BLaER1 treated with 17β-estradiol and CSF1 and Interleukin-3, amounts not matched to agents 10 nM and 100 nM (cell line): ENCODE results near the gene GJB3.

Experiments
- H3K27ac ChIP-seq, 11 experiments: shearing (Covaris generic); formaldehyde crosslinking; 2 replicates each; pipeline ENCODE4 v1.8.1; 2022
- H3K27me3 ChIP-seq, 11 experiments: shearing (Covaris generic); formaldehyde crosslinking; 2 replicates each; pipeline ENCODE4 v1.8.1; 2022
- H3K36me3 ChIP-seq, 11 experiments: shearing (Covaris generic); formaldehyde crosslinking; 2 replicates each; pipeline ENCODE4 v1.8.1; 2022
- H3K4me1 ChIP-seq, 10 experiments: shearing (Covaris generic); formaldehyde crosslinking; 2 replicates each; pipeline ENCODE4 v1.8.1; 2022
- H3K4me2 ChIP-seq, 11 experiments: shearing (Covaris generic); formaldehyde crosslinking; 2 replicates each; pipeline ENCODE4 v1.8.1; 2022
- H3K4me3 ChIP-seq, 10 experiments: shearing (Covaris generic); formaldehyde crosslinking; 2 replicates each; pipeline ENCODE4 v1.8.1; 2022
- H3K9ac ChIP-seq, 11 experiments: shearing (Covaris generic); formaldehyde crosslinking; 2 replicates each; pipeline ENCODE4 v1.8.1; 2022
- H3K9me3 ChIP-seq, 11 experiments: shearing (Covaris generic); formaldehyde crosslinking; replicated peaks in 1 of 11; 2 replicates each; pipeline ENCODE4 v1.8.1; 2022
- H4K20me1 ChIP-seq, 11 experiments: shearing (Covaris generic); formaldehyde crosslinking; 2 replicates each; pipeline ENCODE4 v1.8.1; 2022
- Cebpa-rat ChIP-seq, 11 experiments: shearing (Covaris generic); IDR thresholded peaks; 2 replicates each; pipeline ENCODE4 v1.8.1; 2022

Gene GJB3

DNA sequence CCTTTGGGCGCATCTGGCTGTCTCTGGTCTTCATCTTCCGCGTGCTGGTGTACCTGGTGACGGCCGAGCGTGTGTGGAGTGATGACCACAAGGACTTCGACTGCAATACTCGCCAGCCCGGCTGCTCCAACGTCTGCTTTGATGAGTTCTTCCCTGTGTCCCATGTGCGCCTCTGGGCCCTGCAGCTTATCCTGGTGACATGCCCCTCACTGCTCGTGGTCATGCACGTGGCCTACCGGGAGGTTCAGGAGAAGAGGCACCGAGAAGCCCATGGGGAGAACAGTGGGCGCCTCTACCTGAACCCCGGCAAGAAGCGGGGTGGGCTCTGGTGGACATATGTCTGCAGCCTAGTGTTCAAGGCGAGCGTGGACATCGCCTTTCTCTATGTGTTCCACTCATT lies 23.6 kb upstream of the GJB3 start:
- peaks cover 0 to 4% (median 0%) of the 10 kb centered on the region in 10 experiments; a peak in 1 of 20 replicates for H3K4me1 ChIP-seq
- no peak overlapping the region for H3K27ac ChIP-seq
- H3K4me3 ChIP-seq = no peak overlapping the region
- no peaks in the 10 kb centered on the region for H3K27me3 ChIP-seq
- no peak overlapping the region for H3K9ac ChIP-seq
- no peak overlapping the region for H3K4me2 ChIP-seq
- no peaks in the 10 kb centered on the region for H4K20me1 ChIP-seq
- no peaks in the 10 kb centered on the region for H3K36me3 ChIP-seq
- TF ChIP-seq Cebpa-rat (IDR thresholded peaks at IDR 0.05) = no peak
- H3K9me3 ChIP-seq = no peaks in the 10 kb centered on the region

DNA sequence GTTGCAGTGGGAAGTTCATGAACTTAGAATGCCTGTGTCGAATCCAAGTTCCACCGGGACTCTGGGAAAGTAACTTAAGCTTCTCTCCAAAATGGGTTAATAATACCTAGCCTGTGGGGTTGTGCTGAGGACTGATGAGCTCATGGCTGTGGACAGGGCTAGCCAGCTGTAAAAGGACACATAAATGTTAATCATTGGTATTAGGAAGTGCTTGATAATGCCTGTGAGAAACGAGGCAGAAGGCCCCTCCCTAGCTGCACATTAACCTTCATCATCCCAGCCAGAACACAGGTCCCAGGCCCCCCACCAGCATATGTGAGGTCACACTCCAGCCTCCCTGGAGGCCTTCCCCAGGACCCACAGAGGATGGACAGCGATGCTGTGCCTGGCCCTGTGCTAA lies 22.3 kb upstream of the GJB3 start:
- Histone ChIP-seq H3K27me3 (no peaks in the 10 kb centered on the region), H3K9ac (no peak overlapping the region), H3K4me1 (peaks cover 0 to 4% (median 0%) of the 10 kb centered on the region in 10 experiments; a peak in 1 of 20 replicates), H3K27ac (no peak overlapping the region), H3K4me3 (no peak overlapping the region), H3K36me3 (no peaks in the 10 kb centered on the region), H3K4me2 (no peak overlapping the region), H4K20me1 (no peaks in the 10 kb centered on the region), H3K9me3 (no peaks in the 10 kb centered on the region)
- no peak for TF ChIP-seq Cebpa-rat (IDR thresholded peaks at IDR 0.05)

GRCh38 chr1:34759503-34760357 lies 21.3 kb upstream of the GJB3 start, which contains the start of gene GJB4:
Gene GJB4, plus strand, starts transcription at chr1:34759740. Its CDS starts 1,515 bp downstream, at chr1:34761255.
- Histone ChIP-seq H3K4me3 (no peak within 1 kb of the TSS), H3K27ac (no peak within 1 kb of the TSS), H3K27me3 (no peaks in the 10 kb centered on the region), H3K9me3 (no peaks in the 10 kb centered on the region), H3K4me1 (peaks cover 0 to 4% (median 0%) of the 10 kb centered on the region in 10 experiments; a peak in 1 of 20 replicates), H3K36me3 (no peaks in the 10 kb centered on the region), H4K20me1 (no peaks in the 10 kb centered on the region), H3K9ac (no peak within 1 kb of the TSS), H3K4me2 (no peak within 1 kb of the TSS)
- TF ChIP-seq Cebpa-rat (IDR thresholded peaks at IDR 0.05) = no peak

- H3K27me3 ChIP-seq = no peaks in the 10 kb centered on the region
- no peaks in the 10 kb centered on the region for H3K36me3 ChIP-seq
- no peaks in the 10 kb centered on the region for H3K9me3 ChIP-seq
- H3K9ac ChIP-seq = no peak overlapping the region
- H3K4me1 ChIP-seq = no peaks in the 10 kb centered on the region
- no peak overlapping the region for H3K4me3 ChIP-seq
- TF ChIP-seq Cebpa-rat (IDR thresholded peaks at IDR 0.05) = no peak
- no peaks in the 10 kb centered on the region for H4K20me1 ChIP-seq
- no peak overlapping the region for H3K27ac ChIP-seq
- no peak overlapping the region for H3K4me2 ChIP-seq
Observed at GRCh38 chr1:34761176-34761761, 19.7 kb upstream of the GJB3 start.

DNA sequence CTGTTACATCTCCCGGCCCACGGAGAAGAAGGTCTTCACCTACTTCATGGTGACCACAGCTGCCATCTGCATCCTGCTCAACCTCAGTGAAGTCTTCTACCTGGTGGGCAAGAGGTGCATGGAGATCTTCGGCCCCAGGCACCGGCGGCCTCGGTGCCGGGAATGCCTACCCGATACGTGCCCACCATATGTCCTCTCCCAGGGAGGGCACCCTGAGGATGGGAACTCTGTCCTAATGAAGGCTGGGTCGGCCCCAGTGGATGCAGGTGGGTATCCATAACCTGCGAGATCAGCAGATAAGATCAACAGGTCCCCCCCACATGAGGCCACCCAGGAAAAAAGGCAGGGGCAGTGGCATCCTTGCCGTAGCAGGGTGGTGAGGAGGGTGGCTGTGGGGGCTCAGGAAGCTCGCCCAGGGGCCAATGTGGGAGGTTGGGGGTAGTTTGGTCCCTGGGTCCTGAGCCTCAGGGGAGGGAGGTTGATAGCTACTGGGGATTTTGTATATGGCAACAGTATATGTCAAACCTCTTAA lies 19.2 kb upstream of the GJB3 start:
- H3K9me3 ChIP-seq = no peaks in the 10 kb centered on the region
- H3K4me3 ChIP-seq = no peak overlapping the region
- no peak overlapping the region for H3K4me2 ChIP-seq
- H3K4me1 ChIP-seq = no peaks in the 10 kb centered on the region
- no peak for TF ChIP-seq Cebpa-rat (IDR thresholded peaks at IDR 0.05)
- no peaks in the 10 kb centered on the region for H3K27me3 ChIP-seq
- no peak overlapping the region for H3K27ac ChIP-seq
- no peaks in the 10 kb centered on the region for H3K36me3 ChIP-seq
- no peak overlapping the region for H3K9ac ChIP-seq
- H4K20me1 ChIP-seq = no peaks in the 10 kb centered on the region

DNA sequence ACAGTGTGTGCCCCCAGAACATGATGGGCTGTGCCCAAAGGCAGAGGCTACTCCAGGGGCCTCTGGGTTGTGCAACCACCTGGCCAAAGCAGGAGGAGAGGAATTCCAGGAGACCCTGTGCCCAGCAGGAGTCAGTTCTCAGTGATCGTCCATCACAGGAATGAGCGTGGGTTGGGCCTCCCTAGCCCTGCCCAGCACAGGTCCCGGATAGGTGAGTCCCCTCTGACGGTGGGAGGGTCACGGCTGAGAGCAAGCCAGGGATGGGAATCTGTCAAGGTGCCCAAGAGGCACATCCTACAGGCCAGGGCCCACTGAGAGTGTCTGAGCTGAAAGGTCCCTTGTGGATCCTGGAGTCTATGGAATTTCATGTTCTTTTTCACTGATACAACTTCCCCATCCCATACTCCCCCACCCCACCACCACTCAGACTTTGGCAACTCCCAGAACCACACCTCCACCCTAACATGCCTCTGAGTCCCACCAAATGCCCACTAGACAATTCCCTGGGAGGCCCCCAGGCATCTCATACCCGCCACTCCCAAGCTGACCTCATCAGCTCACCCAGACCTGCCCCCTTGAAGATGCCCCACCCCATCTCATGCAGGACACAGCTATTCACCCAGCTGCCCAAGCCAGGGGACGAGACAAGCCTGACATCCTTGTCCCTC lies 18.4 kb upstream of the GJB3 start:
- no peaks in the 10 kb centered on the region for H4K20me1 ChIP-seq
- no peaks in the 10 kb centered on the region for H3K36me3 ChIP-seq
- no peak overlapping the region for H3K27ac ChIP-seq
- H3K4me3 ChIP-seq = no peak overlapping the region
- TF ChIP-seq Cebpa-rat (IDR thresholded peaks at IDR 0.05) = no peak
- H3K4me1 ChIP-seq = no peaks in the 10 kb centered on the region
- H3K9ac ChIP-seq = no peak overlapping the region
- no peaks in the 10 kb centered on the region for H3K27me3 ChIP-seq
- H3K9me3 ChIP-seq = no peaks in the 10 kb centered on the region
- H3K4me2 ChIP-seq = no peak overlapping the region

DNA sequence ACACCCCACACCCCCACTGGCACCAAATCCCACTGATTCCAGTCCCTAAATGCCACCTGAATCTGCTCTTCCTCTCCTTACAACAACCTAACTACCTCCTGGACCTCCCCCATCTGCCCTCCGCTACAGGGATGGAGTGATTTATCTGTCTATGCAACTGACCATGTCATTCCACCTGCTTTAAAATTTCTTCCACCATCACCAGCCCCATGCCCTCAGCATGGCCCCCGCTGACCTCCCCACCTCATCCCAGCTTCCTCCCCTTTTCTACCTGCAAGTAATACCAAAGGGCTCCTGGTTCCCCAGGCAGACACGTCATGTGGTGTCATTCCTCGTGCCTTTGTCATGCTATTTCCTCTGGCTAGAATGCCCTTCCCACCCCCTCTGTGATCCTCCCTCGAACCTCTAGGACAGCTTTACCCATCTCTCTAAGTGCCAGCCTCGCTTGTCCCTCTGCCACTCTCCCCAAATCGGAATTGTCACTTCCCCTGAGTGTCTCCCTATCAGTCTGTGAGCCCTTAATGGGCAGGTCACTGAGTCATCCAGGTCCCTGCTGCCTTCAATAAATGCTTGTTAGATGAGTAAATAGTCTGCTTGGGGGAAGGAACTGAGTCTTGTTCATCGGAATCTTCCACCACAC lies 17.8 kb upstream of the GJB3 start:
- no peak overlapping the region for H3K4me2 ChIP-seq
- no peaks in the 10 kb centered on the region for H3K36me3 ChIP-seq
- TF ChIP-seq Cebpa-rat (IDR thresholded peaks at IDR 0.05) = no peak
- H3K4me3 ChIP-seq = no peak overlapping the region
- H3K9me3 ChIP-seq = no peaks in the 10 kb centered on the region
- no peaks in the 10 kb centered on the region for H3K4me1 ChIP-seq
- H3K27me3 ChIP-seq = no peaks in the 10 kb centered on the region
- no peak overlapping the region for H3K27ac ChIP-seq
- no peaks in the 10 kb centered on the region for H4K20me1 ChIP-seq
- no peak overlapping the region for H3K9ac ChIP-seq

- no peak for TF ChIP-seq Cebpa-rat (IDR thresholded peaks at IDR 0.05)
- H3K27me3 ChIP-seq = no peaks in the 10 kb centered on the region
- H3K9me3 ChIP-seq = no peaks in the 10 kb centered on the region
- no peaks in the 10 kb centered on the region for H4K20me1 ChIP-seq
- no peak overlapping the region for H3K4me2 ChIP-seq
- H3K4me1 ChIP-seq = no peaks in the 10 kb centered on the region
- no peak overlapping the region for H3K27ac ChIP-seq
- H3K4me3 ChIP-seq = no peak overlapping the region
- H3K36me3 ChIP-seq = no peaks in the 10 kb centered on the region
- H3K9ac ChIP-seq = no peak overlapping the region
Observed at GRCh38 chr1:34768856-34769255, 12.2 kb upstream of the GJB3 start.

GRCh38 chr1:34770891-34771504 lies 10.0 kb upstream of the GJB3 start:
- Histone ChIP-seq H3K9ac (no peak overlapping the region), H3K4me3 (no peak overlapping the region), H3K27ac (no peak overlapping the region), H3K9me3 (no peaks in the 10 kb centered on the region), H3K36me3 (no peaks in the 10 kb centered on the region), H3K4me2 (no peak overlapping the region), H3K27me3 (no peaks in the 10 kb centered on the region), H4K20me1 (no peaks in the 10 kb centered on the region), H3K4me1 (0 out of 20 replicates have a peak, but pooled peaks cover 0 to 3% (median 0%) of the 10 kb centered on the region in 10 experiments)
- no peak for TF ChIP-seq Cebpa-rat (IDR thresholded peaks at IDR 0.05)
